Tibial nerve (tissue), 4 donors: ENCODE data around the gene UMAD1. TPM values are rescaled to one million over a fixed set of nuclear protein-coding genes. Genes with fewer than 3 reads are reported as not detected.

Experiments
- DNase-seq, 2 donors: peaks; one replicate each; pipeline ENCODE4 v3.0.0-alpha.2; 2019; ENCODE audit warnings: low spot score in 2 of 2
- H3K27ac ChIP-seq, 4 donors: fragments of 200-600 bp; sonication (generic) in 3 of 4; one replicate each; pipeline ENCODE4 v1.5.1; 2017 to 2019; ENCODE audit warnings: mild to moderate bottlenecking in 1 of 4
- H3K27me3 ChIP-seq, 2 donors: fragments of 200-600 bp; sonication (generic) in 1 of 2; one replicate each; pipeline versions ENCODE4 v1.5.1 to v1.6.0; 2017 to 2019
- H3K36me3 ChIP-seq, 3 donors: fragments of 200-600 bp; sonication (generic); one replicate each; pipeline ENCODE4 v1.5.1; 2018 to 2019
- H3K4me1 ChIP-seq, 4 donors: fragments of 200-600 bp; sonication (generic) in 3 of 4; one replicate each; pipeline ENCODE4 v1.5.1; 2017 to 2019
- H3K4me3 ChIP-seq, 4 donors: fragments of 200-600 bp; sonication (generic) in 3 of 4; one replicate each; pipeline ENCODE4 v1.5.1; 2017 to 2019; ENCODE audit warnings: mild to moderate bottlenecking in 1 of 4, moderate library complexity in 1 of 4
- H3K9me3 ChIP-seq, 4 donors: fragments of 200-600 bp; sonication (generic) in 3 of 4; one replicate each; pipeline ENCODE4 v1.5.1; 2017 to 2019
- EP300 ChIP-seq, 2 donors: sonication (generic); formaldehyde crosslinking; IDR thresholded peaks; one replicate each; pipeline ENCODE4 v1.6.1; 2017; ENCODE audit warnings: antibody characterized with exemption in 2 of 2, mild to moderate bottlenecking in 1 of 2
- POLR2A ChIP-seq, 2 donors: fragments of 450-650 bp; IDR thresholded peaks; one replicate each; pipeline ENCODE4 v1.6.1; 2017; ENCODE audit warnings: antibody characterized with exemption in 2 of 2, mild to moderate bottlenecking in 2 of 2, moderate library complexity in 2 of 2
- WGBS, 2 donors: methylation state at CpG; one replicate each; pipeline ENCODE4 v1.1.5; 2018; 5-methylcytosine and 5-hydroxymethylcytosine counted together
- total RNA-seq, 4 donors: library from RNA; depleted of rRNA; stranded (reverse); fragments of >200 nt; gene quantifications; one replicate each; pipeline ENCODE4 v1.1.0, GENCODE V29; 2016
- TF ChIP-seq, protein P1 (sequence below), 5 experiments: fragments of 200-600 bp in 3 of 5; fragments of 450-650 bp in 2 of 5; sonication (generic) in 3 of 5; IDR thresholded peaks; one replicate each; pipeline ENCODE4 v1.5.1; 2016 to 2019; ENCODE audit warnings: antibody characterized with exemption in 5 of 5, mild to moderate bottlenecking in 3 of 5, moderate library complexity in 2 of 5

UMAD1 gene
- total RNA-seq, 4 donors from 2014 or later, result 6.0 to 14.9 (median 10.2) TPM

DNA sequence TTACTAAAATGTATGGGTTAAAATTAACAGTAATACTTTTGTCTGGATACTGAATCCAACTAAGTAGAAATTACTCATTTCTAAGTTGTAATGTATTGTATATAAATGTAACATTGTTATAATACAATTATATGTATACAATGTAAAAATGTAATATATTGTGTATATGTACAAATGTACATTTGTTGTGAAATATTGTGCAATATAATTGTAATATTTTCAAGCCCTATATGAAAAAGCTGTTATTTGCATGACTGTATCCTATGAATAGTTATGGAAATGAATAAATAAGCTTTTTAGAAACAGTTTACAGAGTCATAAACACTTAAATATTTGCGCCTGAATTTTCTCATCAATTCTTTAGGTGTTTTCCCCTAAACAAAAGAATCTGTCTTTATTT lies 20.3 kb upstream of the UMAD1 start:
- WGBS, 2 donors, result 78 to 82% methylated on average over 1 of the region's 1 CpG
- H3K27me3 ChIP-seq, result no peaks in the 10 kb centered on the region
- no peaks in the 10 kb centered on the region for H3K4me1 ChIP-seq
- no peaks in the 10 kb centered on the region for H3K9me3 ChIP-seq
- no peaks in the 10 kb centered on the region for H3K36me3 ChIP-seq
- H3K27ac ChIP-seq, result no peak overlapping the region
- no peak for DNase-seq
- H3K4me3 ChIP-seq, result no peak overlapping the region
- TF ChIP-seq POLR2A (IDR thresholded peaks at IDR 0.05), result no peak
- TF ChIP-seq, protein P1, sequence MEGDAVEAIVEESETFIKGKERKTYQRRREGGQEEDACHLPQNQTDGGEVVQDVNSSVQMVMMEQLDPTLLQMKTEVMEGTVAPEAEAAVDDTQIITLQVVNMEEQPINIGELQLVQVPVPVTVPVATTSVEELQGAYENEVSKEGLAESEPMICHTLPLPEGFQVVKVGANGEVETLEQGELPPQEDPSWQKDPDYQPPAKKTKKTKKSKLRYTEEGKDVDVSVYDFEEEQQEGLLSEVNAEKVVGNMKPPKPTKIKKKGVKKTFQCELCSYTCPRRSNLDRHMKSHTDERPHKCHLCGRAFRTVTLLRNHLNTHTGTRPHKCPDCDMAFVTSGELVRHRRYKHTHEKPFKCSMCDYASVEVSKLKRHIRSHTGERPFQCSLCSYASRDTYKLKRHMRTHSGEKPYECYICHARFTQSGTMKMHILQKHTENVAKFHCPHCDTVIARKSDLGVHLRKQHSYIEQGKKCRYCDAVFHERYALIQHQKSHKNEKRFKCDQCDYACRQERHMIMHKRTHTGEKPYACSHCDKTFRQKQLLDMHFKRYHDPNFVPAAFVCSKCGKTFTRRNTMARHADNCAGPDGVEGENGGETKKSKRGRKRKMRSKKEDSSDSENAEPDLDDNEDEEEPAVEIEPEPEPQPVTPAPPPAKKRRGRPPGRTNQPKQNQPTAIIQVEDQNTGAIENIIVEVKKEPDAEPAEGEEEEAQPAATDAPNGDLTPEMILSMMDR (IDR thresholded peaks at IDR 0.05), result no peak
- no peak for TF ChIP-seq EP300 (IDR thresholded peaks at IDR 0.05)

DNA sequence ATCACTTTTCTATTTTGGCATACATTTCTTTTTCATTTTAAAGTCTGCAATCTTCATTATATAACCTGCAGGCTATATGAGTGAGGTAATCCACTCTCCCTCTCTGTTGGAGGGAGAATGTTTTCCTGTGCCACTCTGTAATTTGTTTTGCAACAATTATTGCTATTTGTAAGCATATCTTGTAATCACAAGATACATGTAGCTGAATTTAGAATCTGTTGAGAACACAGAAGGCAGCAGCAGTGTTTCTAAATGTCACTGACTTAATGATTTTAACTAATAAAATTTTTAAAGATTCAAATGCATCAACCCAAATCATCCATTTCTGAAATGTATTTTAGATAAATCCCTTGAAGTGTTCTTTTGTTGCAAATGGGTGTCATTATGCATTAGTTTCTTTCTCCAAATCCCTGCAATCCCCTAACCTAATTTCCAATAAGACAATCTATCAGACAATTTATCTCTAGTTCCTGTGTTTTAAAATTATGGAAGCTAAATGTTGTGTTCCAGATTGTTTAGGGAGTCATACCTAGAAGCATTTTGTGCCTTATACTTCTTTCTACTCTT lies 19.8 kb upstream of the UMAD1 start:
- Histone ChIP-seq H3K4me3 (no peak overlapping the region), H3K27me3 (no peaks in the 10 kb centered on the region), H3K4me1 (no peaks in the 10 kb centered on the region), H3K9me3 (no peaks in the 10 kb centered on the region), H3K27ac (no peak overlapping the region), H3K36me3 (no peaks in the 10 kb centered on the region)
- TF ChIP-seq EP300 (IDR thresholded peaks at IDR 0.05) (no peak), POLR2A (IDR thresholded peaks at IDR 0.05) (no peak)
- TF ChIP-seq, protein P1 (IDR thresholded peaks at IDR 0.05), result no peak
- DNase-seq, result no peak

DNA sequence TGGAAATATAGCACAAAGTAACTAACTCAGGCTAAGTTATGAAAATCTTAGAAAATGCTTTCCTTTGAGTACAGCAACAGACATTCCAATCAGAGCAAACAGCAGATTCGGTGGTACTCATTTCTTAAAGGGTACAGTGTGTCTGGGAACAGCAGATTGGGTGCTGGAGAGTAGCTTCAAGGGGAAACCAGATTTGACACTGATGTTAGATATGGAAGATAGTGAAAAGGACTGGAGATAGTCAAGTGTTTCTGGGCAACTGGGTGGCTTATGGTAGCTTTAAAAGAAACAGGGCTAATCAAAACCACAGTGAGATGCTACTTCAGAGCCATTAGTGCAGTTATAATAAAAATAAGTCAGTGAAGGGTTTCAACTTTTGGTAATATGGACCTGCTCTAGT lies 12.1 kb upstream of the UMAD1 start:
- TF ChIP-seq EP300 (IDR thresholded peaks at IDR 0.05) (no peak), POLR2A (IDR thresholded peaks at IDR 0.05) (no peak)
- TF ChIP-seq, protein P1 (IDR thresholded peaks at IDR 0.05), result no peak
- no peak for DNase-seq
- Histone ChIP-seq H3K4me1 (no peaks in the 10 kb centered on the region), H3K27me3 (no peaks in the 10 kb centered on the region), H3K4me3 (no peak overlapping the region), H3K36me3 (no peaks in the 10 kb centered on the region), H3K27ac (no peak overlapping the region), H3K9me3 (peaks cover 0 to 7% (median 0%) of the 10 kb centered on the region in 4 donors)
- WGBS, 2 donors, result 71 to 79% methylated on average over 1 of the region's 1 CpG

DNA sequence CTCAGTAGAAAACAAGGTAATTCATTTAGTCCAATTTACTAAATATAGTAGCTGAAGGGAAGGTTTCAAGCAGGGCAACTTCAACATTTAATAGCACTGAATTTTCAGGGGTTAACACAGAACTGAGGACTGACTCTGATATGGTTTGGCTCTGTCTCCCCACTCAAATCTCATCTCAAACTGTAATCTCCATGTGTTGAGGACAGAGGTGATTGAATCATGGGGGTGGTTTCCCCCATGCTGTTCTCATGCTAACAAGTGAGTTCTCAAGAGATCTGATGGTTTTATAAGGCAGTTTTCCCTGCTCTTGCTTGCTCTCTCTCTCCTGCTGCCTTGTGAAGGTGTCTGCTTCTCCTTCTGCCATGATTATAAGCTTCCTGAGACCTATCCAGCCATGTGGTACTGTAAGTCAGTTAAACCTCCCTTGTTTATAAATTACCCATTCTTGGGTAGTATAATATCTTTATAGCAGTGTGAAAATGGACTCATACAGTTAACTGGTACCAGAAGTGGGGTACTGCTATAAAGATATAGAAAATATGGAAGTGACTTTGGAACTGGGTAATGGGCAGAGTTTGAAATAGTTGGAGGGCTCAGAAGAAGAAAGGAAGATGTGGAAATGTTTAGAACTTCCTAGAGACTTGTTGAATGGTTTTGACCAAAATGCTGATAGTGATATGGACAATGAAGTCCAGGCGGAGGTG lies 9.8 kb upstream of the UMAD1 start:
- 97 to 100% methylated on average over 1 of the region's 1 CpG for WGBS, 2 donors
- TF ChIP-seq EP300 (IDR thresholded peaks at IDR 0.05) (no peak), POLR2A (IDR thresholded peaks at IDR 0.05) (no peak)
- TF ChIP-seq, protein P1 (IDR thresholded peaks at IDR 0.05), result no peak
- no peak overlapping the region for H3K27ac ChIP-seq
- no peaks in the 10 kb centered on the region for H3K4me1 ChIP-seq
- peaks cover 0 to 7% (median 0%) of the 10 kb centered on the region in 4 donors for H3K9me3 ChIP-seq
- no peak overlapping the region for H3K4me3 ChIP-seq
- H3K36me3 ChIP-seq, result peaks cover 0 to 18% (median 0%) of the 10 kb centered on the region in 3 donors
- H3K27me3 ChIP-seq, result no peaks in the 10 kb centered on the region
- no peak for DNase-seq

DNA sequence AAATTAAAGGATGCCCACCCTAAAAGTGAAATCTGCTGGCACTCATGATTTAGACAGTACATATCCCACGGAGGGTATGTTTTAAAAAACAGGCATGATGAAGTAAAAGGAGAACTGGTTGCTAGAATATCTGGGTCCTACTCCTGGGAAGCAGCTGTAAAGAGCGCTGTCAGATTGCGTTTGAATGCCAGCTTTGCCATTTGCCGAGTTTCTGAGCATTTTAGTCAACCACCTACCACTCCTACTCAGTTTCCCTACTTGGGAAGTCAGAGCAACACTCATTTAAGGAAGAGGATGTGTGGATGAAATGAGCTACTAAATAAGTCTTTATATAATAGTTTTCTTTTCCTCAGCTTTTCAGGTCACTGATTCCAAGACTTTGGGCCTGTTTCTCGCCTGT lies 1.1 kb upstream of the UMAD1 start:
- WGBS, 2 donors, result 20 to 22% methylated on average over 5 of the region's 5 CpGs
- peaks cover 0 to 24% (median 8%) of the 10 kb centered on the region in 4 donors for H3K4me1 ChIP-seq
- H3K27ac ChIP-seq, result peak overlapping the region in 3 of 4 donors; percentile 89 to 94 (median 90)
- no peaks in the 10 kb centered on the region for H3K9me3 ChIP-seq
- TF ChIP-seq, protein P1 (IDR thresholded peaks at IDR 0.05), result no peak
- TF ChIP-seq POLR2A (IDR thresholded peaks at IDR 0.05), result no peak
- no peak for TF ChIP-seq EP300 (IDR thresholded peaks at IDR 0.05)
- no peak for DNase-seq
- no peaks in the 10 kb centered on the region for H3K27me3 ChIP-seq
- peak overlapping the region; percentile 73 to 96 (median 80) for H3K4me3 ChIP-seq
- peaks cover 0 to 33% (median 0%) of the 10 kb centered on the region in 3 donors for H3K36me3 ChIP-seq
